Inflammatory macrophage (primary cell): ENCODE data around the gene C17orf50.

Experiments
- DNase-seq, 2 donors: peaks; one replicate each; pipeline ENCODE4 v3.0.0-alpha.2; 2020 to 2022
- total RNA-seq, 18 experiments: gene quantifications; one replicate each; lab custom pipeline; 2026; ENCODE audit warnings: mixed read lengths in 6 of 18, inconsistent platforms in 2 of 18; lab: John Stamatoyannopoulos, UW

The C17orf50 gene
- 0 to 0.03 (median 0) reads per million in 18 experiments for total RNA-seq

- DNase-seq, result no peak
Observed at GRCh38 chr17:35760587-35760986, at the start of gene C17orf50. Gene C17orf50, plus strand, starts transcription at chr17:35760887. Its CDS starts 55 bp downstream, at chr17:35760942.

GRCh38 chr17:35710950-35711349, 49.7 kb upstream of the C17orf50 start:
- DNase-seq, result no peak

- DNase-seq, result no peak
Observed at GRCh38 chr17:35713069-35713728, 47.5 kb upstream of the C17orf50 start.

GRCh38 chr17:35714988-35715387, 45.7 kb upstream of the C17orf50 start:
- DNase-seq, result no peak

- no peak for DNase-seq
Observed at GRCh38 chr17:35715416-35715815, 45.3 kb upstream of the C17orf50 start.

GRCh38 chr17:35716173-35716572, 44.5 kb upstream of the C17orf50 start:
- DNase-seq, result no peak

- no peak for DNase-seq
Observed at GRCh38 chr17:35716897-35717465, 43.7 kb upstream of the C17orf50 start.

GRCh38 chr17:35717475-35717874, 43.2 kb upstream of the C17orf50 start:
- no peak for DNase-seq

- DNase-seq, result no peak
Observed at GRCh38 chr17:35723735-35724134, 37.0 kb upstream of the C17orf50 start.

GRCh38 chr17:35725058-35725457, 35.6 kb upstream of the C17orf50 start:
- no peak for DNase-seq

- DNase-seq, result no peak
Observed at GRCh38 chr17:35725802-35726126, 34.9 kb upstream of the C17orf50 start.

GRCh38 chr17:35726127-35726952, 34.3 kb upstream of the C17orf50 start:
- no peak for DNase-seq

GRCh38 chr17:35726953-35727460, 33.7 kb upstream of the C17orf50 start:
- no peak for DNase-seq

GRCh38 chr17:35727635-35728034, 33.1 kb upstream of the C17orf50 start:
- no peak for DNase-seq

- DNase-seq, result no peak
Observed at GRCh38 chr17:35728551-35728950, 32.1 kb upstream of the C17orf50 start.

GRCh38 chr17:35729405-35729833, 31.3 kb upstream of the C17orf50 start:
- no peak for DNase-seq

GRCh38 chr17:35730400-35731005, 30.2 kb upstream of the C17orf50 start:
- DNase-seq, result no peak

- DNase-seq, result no peak
Observed at GRCh38 chr17:35731239-35731916, 29.3 kb upstream of the C17orf50 start, which contains the start of gene RASL10B. Gene RASL10B, plus strand, starts transcription at chr17:35731639. Its CDS starts 3,546 bp downstream, at chr17:35735185.

GRCh38 chr17:35731917-35732805, 28.5 kb upstream of the C17orf50 start:
- DNase-seq, result no peak

- no peak for DNase-seq
Observed at GRCh38 chr17:35732806-35733136, 27.9 kb upstream of the C17orf50 start.

- DNase-seq, result no peak
Observed at GRCh38 chr17:35733366-35733765, 27.3 kb upstream of the C17orf50 start.
